SK-N-MC (cell line): Measurements from ENCODE around the gene NEDD4.

ENCODE experiments used
- EZH2 ChIP-seq: fragments of 200-600 bp; sonication (generic); IDR thresholded peaks from one replicate; pipeline ENCODE4 v1.6.1; 2017; ENCODE audit warnings: antibody characterized with exemption
- POLR2AphosphoS5 ChIP-seq: IDR thresholded peaks from 2 replicates; pipeline ENCODE4 v1.6.1; 2012; ENCODE audit warnings: mild to moderate bottlenecking, low read depth, low read length, borderline replicate concordance

GRCh38 chr15:55915876-55916567, 77.4 kb downstream of the NEDD4 start:
- no peak for TF ChIP-seq EZH2
- TF ChIP-seq POLR2AphosphoS5 = no peak
